ENCODE measurements around the gene NUBP2. TPM values are rescaled to one million over a fixed set of nuclear protein-coding genes. Genes with fewer than 3 reads are reported as not detected.

Gene NUBP2
- total and polyA plus RNA-seq, 10 of the 15 experiments (the other 5 are each of a cell fraction or from before 2014, with no cell fraction given): 1.9 to 129 (median 51.7) TPM

DNA sequence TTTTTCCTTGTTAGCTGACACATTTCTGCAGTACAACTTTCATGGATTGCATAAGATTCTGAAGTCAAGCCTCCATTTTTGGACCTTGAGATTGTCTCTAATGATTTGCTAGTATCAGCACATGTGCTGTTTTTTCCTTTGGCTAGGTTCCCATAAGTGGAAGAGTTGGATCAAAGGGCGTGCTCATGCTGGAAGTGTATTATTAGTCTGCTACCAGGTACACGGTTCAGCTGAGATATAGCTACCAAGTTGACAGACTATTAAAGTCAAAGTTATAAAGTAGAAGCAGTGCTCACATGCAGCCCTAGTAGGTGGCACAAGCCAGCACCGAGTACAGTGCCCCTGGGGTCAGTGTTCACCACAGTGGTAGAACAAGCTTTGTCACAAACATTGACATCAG is 47.5 kb downstream of the NUBP2 start:
- FAIRE-seq (no peak), ATAC-seq (no peak), DNase-seq (ENCODE audit: low read depth, low spot score) (no peak)
- TF ChIP-seq MEF2A (IDR thresholded peaks at IDR 0.05; ENCODE audit: insufficient read depth, low read depth, low read length): no peak
- TF ChIP-seq POLR2A (IDR thresholded peaks at IDR 0.05; ENCODE audit: low read depth, low read length): no peak
- TF ChIP-seq EP300 (IDR thresholded peaks at IDR 0.05; ENCODE audit: borderline replicate concordance in 1 of 2, control insufficient read depth in 1 of 2, low read depth in 2 of 2, low read length in 2 of 2): no peak
- TF ChIP-seq, protein P1, sequence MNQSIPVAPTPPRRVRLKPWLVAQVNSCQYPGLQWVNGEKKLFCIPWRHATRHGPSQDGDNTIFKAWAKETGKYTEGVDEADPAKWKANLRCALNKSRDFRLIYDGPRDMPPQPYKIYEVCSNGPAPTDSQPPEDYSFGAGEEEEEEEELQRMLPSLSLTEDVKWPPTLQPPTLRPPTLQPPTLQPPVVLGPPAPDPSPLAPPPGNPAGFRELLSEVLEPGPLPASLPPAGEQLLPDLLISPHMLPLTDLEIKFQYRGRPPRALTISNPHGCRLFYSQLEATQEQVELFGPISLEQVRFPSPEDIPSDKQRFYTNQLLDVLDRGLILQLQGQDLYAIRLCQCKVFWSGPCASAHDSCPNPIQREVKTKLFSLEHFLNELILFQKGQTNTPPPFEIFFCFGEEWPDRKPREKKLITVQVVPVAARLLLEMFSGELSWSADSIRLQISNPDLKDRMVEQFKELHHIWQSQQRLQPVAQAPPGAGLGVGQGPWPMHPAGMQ (IDR thresholded peaks at IDR 0.05; ENCODE audit: borderline replicate concordance): no peak
- TF ChIP-seq, protein P2, sequence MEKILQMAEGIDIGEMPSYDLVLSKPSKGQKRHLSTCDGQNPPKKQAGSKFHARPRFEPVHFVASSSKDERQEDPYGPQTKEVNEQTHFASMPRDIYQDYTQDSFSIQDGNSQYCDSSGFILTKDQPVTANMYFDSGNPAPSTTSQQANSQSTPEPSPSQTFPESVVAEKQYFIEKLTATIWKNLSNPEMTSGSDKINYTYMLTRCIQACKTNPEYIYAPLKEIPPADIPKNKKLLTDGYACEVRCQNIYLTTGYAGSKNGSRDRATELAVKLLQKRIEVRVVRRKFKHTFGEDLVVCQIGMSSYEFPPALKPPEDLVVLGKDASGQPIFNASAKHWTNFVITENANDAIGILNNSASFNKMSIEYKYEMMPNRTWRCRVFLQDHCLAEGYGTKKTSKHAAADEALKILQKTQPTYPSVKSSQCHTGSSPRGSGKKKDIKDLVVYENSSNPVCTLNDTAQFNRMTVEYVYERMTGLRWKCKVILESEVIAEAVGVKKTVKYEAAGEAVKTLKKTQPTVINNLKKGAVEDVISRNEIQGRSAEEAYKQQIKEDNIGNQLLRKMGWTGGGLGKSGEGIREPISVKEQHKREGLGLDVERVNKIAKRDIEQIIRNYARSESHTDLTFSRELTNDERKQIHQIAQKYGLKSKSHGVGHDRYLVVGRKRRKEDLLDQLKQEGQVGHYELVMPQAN (conservative IDR thresholded peaks at IDR 0.05): no peak
- TF ChIP-seq NFYB (IDR thresholded peaks at IDR 0.05; ENCODE audit: insufficient read depth, low read depth, low read length): no peak
- no peak for TF ChIP-seq KDM1A (IDR thresholded peaks at IDR 0.05; ENCODE audit: borderline replicate concordance)
- no peak for TF ChIP-seq CHD2 (IDR thresholded peaks at IDR 0.05; ENCODE audit: borderline replicate concordance, low read depth, low read length)
- no peak for TF ChIP-seq NR2C1 (IDR thresholded peaks at IDR 0.05)
- TF ChIP-seq EZH2 (IDR thresholded peaks at IDR 0.05; ENCODE audit: borderline replicate concordance, control insufficient read depth, low read depth, low read length): no peak
- Histone ChIP-seq H3K9ac (ENCODE audit: control insufficient read depth, insufficient read depth, low read length) (no peak overlapping the region), H3K27me3 (replicated peaks in 1 of 2; ENCODE audit: control insufficient read depth in 2 of 2, insufficient read depth in 2 of 2, low read length in 1 of 2) (no peaks in the 10 kb centered on the region), H3K27ac (ENCODE audit: control insufficient read depth, insufficient read depth) (no peak overlapping the region), H3K79me2 (ENCODE audit: control insufficient read depth, insufficient read depth, low read length) (peaks cover 17% of the 10 kb centered on the region), H3K4me1 (ENCODE audit: control insufficient read depth, insufficient read depth, low read length) (peaks cover 4% of the 10 kb centered on the region; the same call in 1 of the 2 replicates), H3K4me2 (ENCODE audit: control insufficient read depth, insufficient read depth) (no peak overlapping the region), H2AFZ (ENCODE audit: control insufficient read depth, low read depth, low read length) (no peak overlapping the region), H3K9me3 (replicated peaks; ENCODE audit: control insufficient read depth, insufficient read depth, low read length) (no peaks in the 10 kb centered on the region), H3K36me3 (ENCODE audit: control insufficient read depth in 2 of 2, insufficient read depth in 2 of 2, low read length in 1 of 2) (no peaks in the 10 kb centered on the region), H4K20me1 (ENCODE audit: control insufficient read depth, insufficient read depth) (no peaks in the 10 kb centered on the region), H3K4me3 (no peak overlapping the region)
- WGBS (ENCODE audit: insufficient coverage, insufficient replicate concordance, low lambda C conversion rate, missing lambda C conversion rate): 95% methylated on average over 3 of the region's 3 CpGs
- no TSS peak for BruUV-seq (replicated peaks)
- in situ Hi-C loops (cut with MboI) (no loop called here), intact Hi-C loops (cut with micrococcal nuclease; ENCODE audit: unreplicated experiment) (no loop called here)
- ChIA-PET POLR2A (no interaction called here), CTCF (no interaction called here), SMC1A (ENCODE audit: uncharacterized antibody, unreplicated experiment) (no interaction called here), RAD21 (ENCODE audit: unreplicated experiment) (no interaction called here)
